Thymus (tissue), 11 donors: ENCODE measurements around the gene CELA3B. TPM values are rescaled to one million over a fixed set of nuclear protein-coding genes. Genes with fewer than 3 reads are reported as not detected.
"Not testable (repeated sequence)": the region's sequence is repeated elsewhere in the genome, so short reads cannot be mapped to it uniquely, and the experiment has no call there.

Experiments
- DNase-seq, 9 donors: peaks; one replicate each; pipeline ENCODE4 v3.0.0-alpha.2; 2013; ENCODE audit warnings: low spot score in 9 of 9, low read depth in 6 of 9, missing footprints in 1 of 9
- H3K27ac ChIP-seq, 2 donors: one replicate each; pipeline ENCODE4 v1.5.1; 2013; ENCODE audit warnings: control low read depth in 1 of 2, low read depth in 1 of 2, low read length in 1 of 2, mild to moderate bottlenecking in 1 of 2, moderate library complexity in 1 of 2
- H3K27me3 ChIP-seq, 2 donors: one replicate each; pipeline ENCODE4 v1.5.1; 2013; ENCODE audit warnings: low read length in 1 of 2; ENCODE audit not compliant: control insufficient read depth in 2 of 2, insufficient read depth in 1 of 2
- H3K36me3 ChIP-seq, 2 donors: one replicate each; pipeline ENCODE4 v1.5.1; 2013; ENCODE audit warnings: low read length in 1 of 2, mild to moderate bottlenecking in 1 of 2, moderate library complexity in 1 of 2; ENCODE audit not compliant: control insufficient read depth in 2 of 2, insufficient read depth in 2 of 2
- H3K4me1 ChIP-seq, 2 donors: one replicate each; pipeline ENCODE4 v1.5.1; 2013; ENCODE audit warnings: low read length in 2 of 2; ENCODE audit not compliant: control insufficient read depth in 2 of 2, insufficient read depth in 2 of 2
- H3K4me3 ChIP-seq, 2 donors: one replicate each; pipeline ENCODE4 v1.5.1; 2013; ENCODE audit warnings: low read length in 2 of 2, control low read depth in 1 of 2, mild to moderate bottlenecking in 1 of 2
- H3K9me3 ChIP-seq, 2 donors: one replicate each; pipeline ENCODE4 v1.5.1; 2013; ENCODE audit warnings: low read length in 1 of 2, mild to moderate bottlenecking in 1 of 2; ENCODE audit not compliant: control insufficient read depth in 2 of 2, insufficient read depth in 1 of 2
- WGBS: extraction: QIAGEN DNeasy Blood & Tissue Kit; methylation state at CpG from one replicate; pipeline ENCODE4 v1.1.7; 2013; 5-methylcytosine and 5-hydroxymethylcytosine counted together
- polyA plus RNA-seq: library from polyadenylated mRNA; stranded (reverse); fragments of 200-250 nt; gene quantifications from one replicate; pipeline ENCODE4 v1.2.3, GENCODE V29; 2013
- total RNA-seq: library from RNA; stranded (reverse); fragments of 120-200 nt; gene quantifications from one replicate; pipeline ENCODE4 v1.2.4, GENCODE V29; 2013
- donor health status: healthy.

CELA3B gene
- total and polyA plus RNA-seq, 2 donors: 0.09 to 0.32 TPM

GRCh38 chr1:21955501-21956281, 21.1 kb upstream of the CELA3B start:
- no peak for DNase-seq
- Histone ChIP-seq H3K36me3 (no peaks in the 10 kb centered on the region), H3K4me1 (peaks cover 0 to 17% of the 10 kb centered on the region in 2 donors), H3K27me3 (no peaks in the 10 kb centered on the region), H3K27ac (peak overlapping the region; percentile 11 to 29), H3K9me3 (no peaks in the 10 kb centered on the region), H3K4me3 (no peak overlapping the region)
- WGBS: 85% methylated on average over 9 of the region's 9 CpGs

GRCh38 chr1:21956720-21957552, 19.9 kb upstream of the CELA3B start:
- Histone ChIP-seq H3K9me3 (no peaks in the 10 kb centered on the region), H3K4me3 (no peak overlapping the region), H3K4me1 (peaks cover 0 to 17% of the 10 kb centered on the region in 2 donors), H3K27ac (peak overlapping the region; percentile 11 to 43), H3K27me3 (no peaks in the 10 kb centered on the region), H3K36me3 (no peaks in the 10 kb centered on the region)
- WGBS: 51% methylated on average over 18 of the region's 18 CpGs
- DNase-seq: peak in 1 of 9 donors; percentile 41

DNA sequence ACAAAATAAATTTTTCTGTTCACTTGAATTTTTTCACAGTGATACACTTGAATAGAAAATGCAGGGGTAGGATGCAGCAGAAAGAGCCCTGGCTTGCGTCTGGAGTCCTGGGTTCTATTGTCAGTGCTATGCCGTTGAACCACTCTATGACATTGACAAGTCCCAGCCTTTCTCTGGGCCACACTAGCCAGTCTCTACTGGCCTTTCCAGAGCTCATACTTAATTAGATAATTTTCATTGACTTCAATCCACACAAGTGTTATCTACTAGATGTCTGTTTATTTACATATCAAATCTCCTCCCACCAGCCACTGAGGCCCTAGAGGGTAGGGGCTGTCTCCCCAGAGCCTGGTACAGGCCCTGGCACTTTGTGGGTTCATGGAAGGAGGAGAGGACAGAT, 15.5 kb upstream of the CELA3B start:
- no peaks in the 10 kb centered on the region for H3K36me3 ChIP-seq
- H3K4me3 ChIP-seq: no peak overlapping the region
- H3K9me3 ChIP-seq: no peaks in the 10 kb centered on the region
- no peak overlapping the region for H3K27ac ChIP-seq
- H3K27me3 ChIP-seq: no peaks in the 10 kb centered on the region
- peaks cover 0 to 9% of the 10 kb centered on the region in 2 donors for H3K4me1 ChIP-seq
- DNase-seq: no peak
- 98% methylated on average over 2 of the region's 2 CpGs for WGBS

- WGBS: 94% methylated on average over 2 of the region's 2 CpGs
- H3K4me3 ChIP-seq: no peak overlapping the region
- no peaks in the 10 kb centered on the region for H3K36me3 ChIP-seq
- no peaks in the 10 kb centered on the region for H3K27me3 ChIP-seq
- no peaks in the 10 kb centered on the region for H3K9me3 ChIP-seq
- no peak for DNase-seq
- H3K27ac ChIP-seq: no peak overlapping the region
- peaks cover 0 to 5% of the 10 kb centered on the region in 2 donors for H3K4me1 ChIP-seq
These were observed 15.0 kb upstream of the CELA3B start for GRCh38 chr1:21961799-21962198.

DNA sequence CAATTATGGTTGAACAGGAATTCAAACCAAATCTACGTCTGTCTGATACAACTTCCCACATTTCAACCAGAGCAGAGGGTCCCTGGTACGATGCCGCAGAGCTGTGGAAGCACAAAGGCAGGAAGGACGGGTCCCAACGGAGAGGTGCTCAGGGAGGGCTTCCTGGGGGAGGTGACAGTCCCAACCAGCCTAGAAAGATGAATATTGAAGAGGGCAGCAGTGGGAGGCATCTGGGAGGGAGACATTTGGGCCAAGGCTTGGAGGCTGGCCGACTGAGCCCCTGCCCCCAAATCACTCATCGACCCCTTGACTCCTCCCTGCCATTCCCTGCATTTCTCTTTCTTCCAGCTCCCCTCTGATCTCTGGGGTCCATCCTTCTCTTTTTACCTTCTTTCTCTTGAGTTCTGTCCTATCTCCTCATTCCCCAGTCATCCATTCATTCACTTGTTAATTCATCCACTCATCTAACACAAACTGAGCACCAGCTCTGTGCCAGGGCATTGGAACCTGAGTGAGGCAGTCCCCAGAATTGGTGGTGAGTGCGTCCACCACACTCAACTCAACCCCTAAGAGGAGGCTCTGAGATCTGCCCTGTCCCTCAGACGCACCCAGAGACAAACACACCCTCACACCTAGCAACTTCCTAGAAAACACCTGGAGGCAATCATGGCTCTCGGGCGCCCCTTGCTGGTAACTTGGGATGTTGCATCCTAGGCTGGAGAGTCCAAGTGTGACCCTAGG, 13.2 kb upstream of the CELA3B start:
- H3K4me3 ChIP-seq: no peak overlapping the region
- 59% methylated on average over 11 of the region's 11 CpGs for WGBS
- peak in 8 of 9 donors; percentile 36 to 78 (median 60) for DNase-seq
- H3K9me3 ChIP-seq: no peaks in the 10 kb centered on the region
- H3K36me3 ChIP-seq: no peaks in the 10 kb centered on the region
- H3K27ac ChIP-seq: no peak overlapping the region
- H3K27me3 ChIP-seq: no peaks in the 10 kb centered on the region
- H3K4me1 ChIP-seq: no peaks in the 10 kb centered on the region

GRCh38 chr1:21966247-21967000, 10.4 kb upstream of the CELA3B start:
- no peak for DNase-seq
- no peaks in the 10 kb centered on the region for H3K36me3 ChIP-seq
- no peak overlapping the region for H3K27ac ChIP-seq
- 95% methylated on average over 15 of the region's 15 CpGs for WGBS
- H3K9me3 ChIP-seq: no peaks in the 10 kb centered on the region
- H3K4me1 ChIP-seq: no peaks in the 10 kb centered on the region
- no peak overlapping the region for H3K4me3 ChIP-seq
- no peaks in the 10 kb centered on the region for H3K27me3 ChIP-seq

DNA sequence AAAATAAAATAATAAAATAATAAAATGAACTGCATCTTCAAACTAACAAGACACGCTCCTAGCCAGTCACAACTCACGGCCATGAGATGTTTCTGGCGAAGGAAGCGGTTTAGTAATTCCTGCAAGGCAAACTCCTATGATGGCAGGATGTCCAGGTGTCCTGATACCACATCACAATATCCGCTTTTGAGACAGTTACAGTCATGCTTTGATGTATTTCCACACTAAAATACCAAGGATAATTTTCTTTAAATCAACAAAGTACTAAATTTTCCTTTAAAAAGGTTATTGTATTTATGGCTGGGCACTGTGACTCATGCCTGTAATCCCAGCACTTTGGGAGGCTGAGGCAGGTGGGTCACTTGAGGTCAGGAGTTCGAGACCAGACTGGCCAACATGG, 9.6 kb upstream of the CELA3B start:
- WGBS: 93% methylated on average over 6 of the region's 6 CpGs
- H3K9me3 ChIP-seq, DNase-seq, H3K4me1 ChIP-seq, H3K36me3 ChIP-seq, H3K27me3 ChIP-seq, H3K27ac ChIP-seq, H3K4me3 ChIP-seq: not testable (repeated sequence)

- H3K4me1 ChIP-seq, H3K27ac ChIP-seq: not testable (repeated sequence)
These were observed 7.8 kb upstream of the CELA3B start for GRCh38 chr1:21969066-21969465.

More at GRCh38 chr1:21969066-21969465, 7.8 kb upstream of the CELA3B start:
- H3K27me3 ChIP-seq, H3K9me3 ChIP-seq, DNase-seq, H3K36me3 ChIP-seq, H3K4me3 ChIP-seq: not testable (repeated sequence)
- WGBS: 87% methylated on average over 5 of the region's 5 CpGs
